HEK293 (cell line): ENCODE data around the gene WRAP53.

Source experiments
- HIC1 ChIP-seq: fragments of 450-650 bp; formaldehyde crosslinking; IDR thresholded peaks from 2 replicates; pipeline ENCODE4 v1.5.1; 2016; ENCODE audit warnings: missing biosample characterization, missing genetic modification characterization
- HOXA7 ChIP-seq: sonication (generic); formaldehyde crosslinking; IDR thresholded peaks from 2 replicates; pipeline ENCODE4 v1.8.1; 2022; ENCODE audit warnings: missing genetic modification reagents, borderline replicate concordance
- HOXD13 ChIP-seq: sonication (generic); formaldehyde crosslinking; IDR thresholded peaks from 2 replicates; pipeline ENCODE4 v1.8.0; 2022; ENCODE audit warnings: missing genetic modification reagents, borderline replicate concordance
- KLF1 ChIP-seq: fragments of 450-650 bp; formaldehyde crosslinking; IDR thresholded peaks from 2 replicates; pipeline ENCODE4 v1.5.1; 2016; ENCODE audit warnings: missing biosample characterization, missing genetic modification characterization
- KLF8 ChIP-seq: fragments of 450-650 bp; formaldehyde crosslinking; IDR thresholded peaks from 2 replicates; pipeline ENCODE4 v1.5.1; 2016; ENCODE audit warnings: missing biosample characterization, missing genetic modification characterization
- KLF9 ChIP-seq: fragments of 450-650 bp; formaldehyde crosslinking; IDR thresholded peaks from 2 replicates; pipeline ENCODE4 v1.5.1; 2016; ENCODE audit warnings: missing biosample characterization, missing genetic modification characterization, low read depth
- MYNN ChIP-seq: fragments of 450-650 bp; formaldehyde crosslinking; IDR thresholded peaks from 2 replicates; pipeline ENCODE4 v1.5.1; 2016; ENCODE audit warnings: missing biosample characterization, missing genetic modification characterization, borderline replicate concordance
- PRDM1 ChIP-seq: fragments of 450-650 bp; formaldehyde crosslinking; IDR thresholded peaks from 2 replicates; pipeline ENCODE4; 2016; ENCODE audit warnings: missing biosample characterization, missing genetic modification characterization
- PRDM4 ChIP-seq: fragments of 450-650 bp; formaldehyde crosslinking; IDR thresholded peaks from 2 replicates; pipeline ENCODE4 v1.5.1; 2017; ENCODE audit warnings: missing biosample characterization, missing genetic modification characterization
- SP2 ChIP-seq: fragments of 450-650 bp; formaldehyde crosslinking; IDR thresholded peaks from 2 replicates; pipeline ENCODE4 v1.5.1; 2016; ENCODE audit warnings: missing biosample characterization, missing genetic modification characterization
- YY2 ChIP-seq: fragments of 450-650 bp; formaldehyde crosslinking; IDR thresholded peaks from 2 replicates; pipeline ENCODE4 v1.5.1; 2016; ENCODE audit warnings: missing biosample characterization, missing genetic modification characterization
- ZBTB11 ChIP-seq: fragments of 450-650 bp; formaldehyde crosslinking; conservative IDR thresholded peaks from 2 replicates; pipeline ENCODE4 v1.5.1; 2016; ENCODE audit warnings: low read depth, missing biosample characterization, missing genetic modification characterization
- ZBTB17 ChIP-seq: fragments of 450-650 bp; formaldehyde crosslinking; IDR thresholded peaks from 2 replicates; pipeline ENCODE4 v1.5.1; 2016; ENCODE audit warnings: missing biosample characterization, missing genetic modification characterization
- ZEB2 ChIP-seq: fragments of 450-650 bp; formaldehyde crosslinking; IDR thresholded peaks from 2 replicates; pipeline ENCODE4 v1.5.1; 2016; ENCODE audit warnings: missing biosample characterization, missing genetic modification characterization
- ZFP3 ChIP-seq: fragments of 450-650 bp; formaldehyde crosslinking; IDR thresholded peaks from 2 replicates; pipeline ENCODE4 v1.5.1; 2016; ENCODE audit warnings: low read depth, missing biosample characterization, missing genetic modification characterization
- ZNF133 ChIP-seq: fragments of 450-650 bp; formaldehyde crosslinking; IDR thresholded peaks from 2 replicates; pipeline ENCODE4 v1.5.1; 2016; ENCODE audit warnings: missing biosample characterization, missing genetic modification characterization
- ZNF174 ChIP-seq: fragments of 450-650 bp; formaldehyde crosslinking; IDR thresholded peaks from 2 replicates; pipeline ENCODE4 v1.5.0; 2017; ENCODE audit warnings: missing biosample characterization, mild to moderate bottlenecking, missing genetic modification characterization
- ZNF2 ChIP-seq: fragments of 450-650 bp; formaldehyde crosslinking; IDR thresholded peaks from 2 replicates; pipeline ENCODE4 v1.5.1; 2016; ENCODE audit warnings: missing biosample characterization, missing genetic modification characterization
- ZNF324 ChIP-seq: fragments of 450-650 bp; formaldehyde crosslinking; IDR thresholded peaks from 2 replicates; pipeline ENCODE4 v1.5.1; 2016; ENCODE audit warnings: missing biosample characterization, missing genetic modification characterization
- ZNF335 ChIP-seq: fragments of 450-650 bp; formaldehyde crosslinking; conservative IDR thresholded peaks from 2 replicates; pipeline ENCODE4 v1.5.1; 2016; ENCODE audit warnings: missing biosample characterization, missing genetic modification characterization
- ZNF394 ChIP-seq: fragments of 450-650 bp; formaldehyde crosslinking; IDR thresholded peaks from 2 replicates; pipeline ENCODE4 v1.5.1; 2016; ENCODE audit warnings: missing biosample characterization, missing genetic modification characterization, mild to moderate bottlenecking, moderate library complexity, borderline replicate concordance
- ZNF404 ChIP-seq: fragments of 450-650 bp; formaldehyde crosslinking; IDR thresholded peaks from 2 replicates; pipeline ENCODE4 v1.5.1; 2017; ENCODE audit warnings: missing biosample characterization, missing genetic modification characterization
- ZNF433 ChIP-seq: fragments of 450-650 bp; formaldehyde crosslinking; IDR thresholded peaks from 2 replicates; pipeline ENCODE4 v1.5.1; 2016; ENCODE audit warnings: missing biosample characterization, missing genetic modification characterization, low read depth
- ZNF596 ChIP-seq: fragments of 450-650 bp; IDR thresholded peaks from 2 replicates; pipeline ENCODE4 v1.5.0; 2018; ENCODE audit warnings: missing biosample characterization, mild to moderate bottlenecking, missing genetic modification characterization, moderate library complexity
- ZNF600 ChIP-seq: fragments of 450-650 bp; formaldehyde crosslinking; IDR thresholded peaks from 2 replicates; pipeline ENCODE4 v1.5.1; 2016; ENCODE audit warnings: missing biosample characterization, missing genetic modification characterization
- ZNF626 ChIP-seq: fragments of 450-650 bp; sonication (Bioruptor Pico); formaldehyde crosslinking; IDR thresholded peaks from 2 replicates; pipeline ENCODE4 v1.5.1; 2018; ENCODE audit warnings: missing biosample characterization, missing genetic modification characterization, inconsistent platforms
- ZNF639 ChIP-seq: fragments of 450-650 bp; formaldehyde crosslinking; IDR thresholded peaks from 2 replicates; pipeline ENCODE4 v1.5.1; 2016; ENCODE audit warnings: missing biosample characterization, missing genetic modification characterization
- ZNF660 ChIP-seq: fragments of 450-650 bp; IDR thresholded peaks from 2 replicates; pipeline ENCODE4 v1.5.1; 2018; ENCODE audit warnings: missing biosample characterization, mild to moderate bottlenecking, missing genetic modification characterization
- ZNF701 ChIP-seq: fragments of 450-650 bp; formaldehyde crosslinking; IDR thresholded peaks from 2 replicates; pipeline ENCODE4 v1.5.1; 2016; ENCODE audit warnings: missing biosample characterization, missing genetic modification characterization
- ZXDB ChIP-seq: fragments of 450-650 bp; formaldehyde crosslinking; IDR thresholded peaks from 2 replicates; pipeline ENCODE4 v1.5.1; 2016; ENCODE audit warnings: missing biosample characterization, missing genetic modification characterization

The WRAP53 gene

DNA sequence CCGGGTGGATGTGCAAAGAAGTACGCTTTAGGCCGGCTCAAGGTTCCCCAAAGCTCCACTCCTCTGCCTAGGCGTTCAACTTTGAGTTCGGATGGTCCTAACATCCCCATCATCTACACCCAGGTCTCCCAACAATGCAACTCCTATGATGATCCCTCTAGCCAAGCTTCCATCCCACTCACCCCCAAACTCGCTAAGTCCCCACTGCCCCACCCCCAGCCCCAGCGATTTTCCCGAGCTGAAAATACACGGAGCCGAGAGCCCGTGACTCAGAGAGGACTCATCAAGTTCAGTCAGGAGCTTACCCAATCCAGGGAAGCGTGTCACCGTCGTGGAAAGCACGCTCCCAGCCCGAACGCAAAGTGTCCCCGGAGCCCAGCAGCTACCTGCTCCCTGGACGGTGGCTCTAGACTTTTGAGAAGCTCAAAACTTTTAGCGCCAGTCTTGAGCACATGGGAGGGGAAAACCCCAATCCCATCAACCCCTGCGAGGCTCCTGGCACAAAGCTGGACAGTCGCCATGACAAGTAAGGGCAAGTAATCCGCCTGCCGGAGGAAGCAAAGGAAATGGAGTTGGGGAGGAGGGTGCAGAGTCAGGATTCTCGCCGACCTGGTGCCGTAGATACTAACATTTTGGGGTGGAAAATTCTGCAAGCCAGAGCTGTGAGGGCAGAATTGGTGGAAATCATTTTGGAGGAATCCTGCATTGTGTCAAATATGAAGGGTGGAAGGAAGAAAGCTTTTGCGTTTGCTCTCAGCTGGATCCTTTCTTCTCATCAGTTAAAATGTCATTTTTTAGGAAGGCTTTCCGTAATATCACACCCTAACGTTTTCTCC, 987 bp upstream of the WRAP53 start, which contains the start of gene TP53 (continued):
- TF ChIP-seq ZNF596 (tag by site-specific recombination): no peak
- TF ChIP-seq ZXDB: peak; percentile 61
- peak; percentile 77 for TF ChIP-seq ZNF335 (tag by site-specific recombination)
- no peak for TF ChIP-seq ZFP3
- TF ChIP-seq HIC1: no peak
- no peak for TF ChIP-seq ZNF133 (tag by site-specific recombination)
- TF ChIP-seq KLF9: peak; percentile 60; the same call in 1 of the 2 replicates
- TF ChIP-seq SP2 (tag by site-specific recombination): peak; percentile 67
- TF ChIP-seq ZNF660 (tag by site-specific recombination): peak; percentile 90
- peak; percentile 62 for TF ChIP-seq ZNF639 (tag by site-specific recombination)
- no peak for TF ChIP-seq MYNN (tag by site-specific recombination)
- TF ChIP-seq ZNF404 (tag by site-specific recombination): no peak
- peak; percentile 54; the same call in 1 of the 2 replicates for TF ChIP-seq ZNF394 (tag by site-specific recombination)
- TF ChIP-seq PRDM4 (tag by site-specific recombination): peak; percentile 82
- no peak for TF ChIP-seq ZNF433 (tag by site-specific recombination)
- peak; percentile 74 for TF ChIP-seq KLF8 (tag by site-specific recombination)
- TF ChIP-seq ZEB2 (tag by site-specific recombination): peak; percentile 33
- peak; percentile 89 for TF ChIP-seq YY2 (tag by site-specific recombination)
- no peak for TF ChIP-seq HOXD13 (CRISPR knock-in tag)
- TF ChIP-seq KLF1 (tag by site-specific recombination): 0 out of 2 replicates have a peak, but pooled peaks have one; percentile 7
- 0 out of 2 replicates have a peak, but pooled peaks have one; percentile 22 for TF ChIP-seq ZNF2
- TF ChIP-seq ZBTB11 (tag by site-specific recombination): peak; percentile 45
- TF ChIP-seq ZNF174: no peak
- TF ChIP-seq ZNF600 (tag by site-specific recombination): peak; percentile 76
- TF ChIP-seq ZNF324: peak; percentile 33; the same call in 1 of the 2 replicates
- TF ChIP-seq PRDM1: peak; percentile 76
- peak; percentile 90 for TF ChIP-seq ZBTB17 (tag by site-specific recombination)
- TF ChIP-seq HOXA7 (CRISPR knock-in tag): no peak
- no peak for TF ChIP-seq ZNF626
- TF ChIP-seq ZNF701 (tag by site-specific recombination): no peak
